ENCODE results near the gene PALB2.
"Not testable (repeated sequence)": the region's sequence is repeated elsewhere in the genome, so short reads cannot be mapped to it uniquely, and the experiment has no call there.

Gene PALB2

GRCh38 chr16:23642246-23642774 is 1.2 kb upstream of the PALB2 start:
- DNase-seq (ENCODE audit: low read depth), result no peak

GRCh38 chr16:23640615-23640930 is 537 bp downstream of the PALB2 start:
- peak; percentile 35 for DNase-seq (ENCODE audit: low read depth)

- DNase-seq (ENCODE audit: low read depth), result no peak
Observed at GRCh38 chr16:23635958-23636357, 5.2 kb downstream of the PALB2 start.

- DNase-seq (ENCODE audit: low read depth), result no peak
Observed at GRCh38 chr16:23634461-23635036, 6.6 kb downstream of the PALB2 start.

GRCh38 chr16:23631874-23632273 is 9.2 kb downstream of the PALB2 start:
- DNase-seq (ENCODE audit: low read depth), result not testable (repeated sequence)

GRCh38 chr16:23629516-23629915 is 11.6 kb downstream of the PALB2 start:
- DNase-seq (ENCODE audit: low read depth), result no peak

- no peak for DNase-seq (ENCODE audit: low read depth)
Observed at GRCh38 chr16:23624092-23624491, 17.0 kb downstream of the PALB2 start.

GRCh38 chr16:23615805-23616204 is 25.3 kb downstream of the PALB2 start:
- DNase-seq (ENCODE audit: low read depth), result no peak

- DNase-seq (ENCODE audit: low read depth), result no peak
Observed at GRCh38 chr16:23611936-23612335, 29.2 kb downstream of the PALB2 start.

GRCh38 chr16:23610905-23611304 is 30.2 kb downstream of the PALB2 start:
- DNase-seq (ENCODE audit: low read depth), result not testable (repeated sequence)

- no peak for DNase-seq (ENCODE audit: low read depth)
Observed at GRCh38 chr16:23609929-23610328, 31.2 kb downstream of the PALB2 start.

- DNase-seq (ENCODE audit: low read depth), result no peak
Observed at GRCh38 chr16:23608194-23608593, 32.9 kb downstream of the PALB2 start.

GRCh38 chr16:23607726-23608125 is 33.4 kb downstream of the PALB2 start:
- DNase-seq (ENCODE audit: low read depth), result no peak

GRCh38 chr16:23597003-23597756 is 43.9 kb downstream of the PALB2 start:
- no peak for DNase-seq (ENCODE audit: low read depth)

- DNase-seq (ENCODE audit: low read depth), result peak; percentile 85
Observed at GRCh38 chr16:23595951-23596720, 45.0 kb downstream of the PALB2 start, which contains the start of gene NDUFAB1. TSS of gene NDUFAB1 (minus strand) at chr16:23596316. CDS start at chr16:23596290, 26 bp downstream.

- no peak for DNase-seq (ENCODE audit: low read depth)
Observed at GRCh38 chr16:23595246-23595950, 45.7 kb downstream of the PALB2 start.

- no peak for DNase-seq (ENCODE audit: low read depth)
Observed at GRCh38 chr16:23594186-23594585, 46.9 kb downstream of the PALB2 start.

- no peak for DNase-seq (ENCODE audit: low read depth)
Observed at GRCh38 chr16:23590181-23590580, 50.9 kb downstream of the PALB2 start.

GRCh38 chr16:23587726-23588125 is 53.4 kb downstream of the PALB2 start:
- no peak for DNase-seq (ENCODE audit: low read depth)

- DNase-seq (ENCODE audit: low read depth), result no peak
Observed at GRCh38 chr16:23584186-23585076, 56.7 kb downstream of the PALB2 start.

GRCh38 chr16:23583271-23583670 is 57.8 kb downstream of the PALB2 start:
- not testable (repeated sequence) for DNase-seq (ENCODE audit: low read depth)
